ENCODE data around the gene EFCAB14. TPM values are rescaled to one million over a fixed set of nuclear protein-coding genes. Genes with fewer than 3 reads are reported as not detected.

The EFCAB14 gene
- total and polyA plus RNA-seq, 2 of the 4 experiments (the other 2 are of a cell fraction): 28.6 to 43.0 TPM

GRCh38 chr1:46747683-46748288, 28.9 kb upstream of the EFCAB14 start:
- no peak overlapping the region for H2BK15ac ChIP-seq (ENCODE audit: low read depth, low read length)
- H3K36me3 ChIP-seq (ENCODE audit: control insufficient read depth, insufficient read depth, low read length): no peaks in the 10 kb centered on the region
- H3K9me3 ChIP-seq (ENCODE audit: control insufficient read depth, insufficient read depth, low read length): no peaks in the 10 kb centered on the region
- H3K79me1 ChIP-seq (ENCODE audit: low read depth in 1 of 2, low read length in 2 of 2): no peaks in the 10 kb centered on the region
- no peak overlapping the region for H2AFZ ChIP-seq (replicated peaks; ENCODE audit: low read length, poor library complexity)
- no peaks in the 10 kb centered on the region for H3K27me3 ChIP-seq (ENCODE audit: control insufficient read depth, insufficient read depth, low read length)
- ATAC-seq (ENCODE audit: low read depth): peak; percentile 100
- in situ Hi-C loops (cut with MboI; ENCODE audit: low sequenced_read_pairs) (no loop called here), intact Hi-C loops (cut with micrococcal nuclease) (loop anchor here (1.0 kb wide), 1 partner anchor 428 kb away; no protein-coding TSS in a partner anchor), dilution Hi-C loops (cut with HindIII; ENCODE audit: low sequenced_read_pairs, unreplicated experiment) (no loop called here)
- H3K4ac ChIP-seq (ENCODE audit: low read depth, low read length): no peak overlapping the region
- H2AK9ac ChIP-seq (replicated peaks; ENCODE audit: low read depth, low read length, poor library complexity): no peak overlapping the region
- no peak overlapping the region for H3K27ac ChIP-seq (ENCODE audit: insufficient read depth, low read length)
- no peaks in the 10 kb centered on the region for H4K20me1 ChIP-seq (ENCODE audit: insufficient read depth, low read length)
- H3K14ac ChIP-seq (replicated peaks; ENCODE audit: low read depth, low read length): no peak overlapping the region
- peak; percentile 34; the same call in 1 of the 2 replicates for TF ChIP-seq SMC3 (IDR thresholded peaks at IDR 0.05; ENCODE audit: low read depth, low read length)
- TF ChIP-seq POLR2A (IDR thresholded peaks at IDR 0.05; ENCODE audit: low read depth, low read length): no peak
- TF ChIP-seq RAD21 (IDR thresholded peaks at IDR 0.05; ENCODE audit: low read length): peak; percentile 47
- TF ChIP-seq CTCF (conservative IDR thresholded peaks at IDR 0.05; ENCODE audit: low read depth, low read length): peak; percentile 55
- no peak overlapping the region for H4K91ac ChIP-seq (ENCODE audit: insufficient read depth, low read depth, low read length)
- no peak overlapping the region for H3K56ac ChIP-seq (ENCODE audit: extremely low read depth, insufficient read depth, low read length)
- WGBS, 2 experiments (ENCODE audit: extremely low coverage in 2 of 2, insufficient read length in 1 of 2): no CpG with 5 or more reads among the region's 5 CpGs
- no peak overlapping the region for H2BK20ac ChIP-seq (ENCODE audit: low read depth, low read length)
- no peak overlapping the region for H4K8ac ChIP-seq (ENCODE audit: low read depth in 2 of 2, low read length in 2 of 2)
- H2AK5ac ChIP-seq (ENCODE audit: low read depth, low read length): no peak overlapping the region
- no peak overlapping the region for H3K4me2 ChIP-seq (ENCODE audit: low read depth, low read length)
- H4K5ac ChIP-seq (ENCODE audit: low read depth, low read length): no peak overlapping the region
- no peak overlapping the region for H3K9ac ChIP-seq (ENCODE audit: low read depth, low read length)
- no peaks in the 10 kb centered on the region for H3K4me1 ChIP-seq (ENCODE audit: control insufficient read depth, insufficient read depth, low read length)
- H3K23ac ChIP-seq (ENCODE audit: low read depth, low read length): no peak overlapping the region
- no peak overlapping the region for H3K18ac ChIP-seq (ENCODE audit: low read depth, low read length)
- CTCF ChIA-PET: interaction anchor here (0.6 to 0.9 kb wide), 2 partner anchors 12 to 355 kb away, joined by 3 to 6 read pairs; no protein-coding TSS in a partner anchor
- no peaks in the 10 kb centered on the region for H3K9me1 ChIP-seq (ENCODE audit: insufficient read depth, low read length)
- POLR2A ChIA-PET (ENCODE audit: unreplicated experiment): no interaction called here
- H2BK5ac ChIP-seq (ENCODE audit: low read depth, low read length, poor library complexity, severe bottlenecking): no peak overlapping the region
- H2BK120ac ChIP-seq (ENCODE audit: low read depth, low read length): no peak overlapping the region
- DNase-seq: peak; percentile 55
- no TSS peak for BruUV-seq (replicated peaks)
- H3K4me3 ChIP-seq (ENCODE audit: insufficient read depth, low read depth, low read length): no peak overlapping the region

Measured in IMR-90 (cell line).